Ovary (tissue), 3 donors: Measurements from ENCODE around the gene CDH23.

Source experiments
- CTCF ChIP-seq, 3 donors: fragments of 450-650 bp in 2 of 3; fragments of 200-600 bp in 1 of 3; IDR thresholded peaks; one replicate each; pipeline versions ENCODE4 v1.5.1 to v1.8.0; 2016 to 2022; ENCODE audit warnings: antibody characterized with exemption in 3 of 3, mild to moderate bottlenecking in 1 of 3
- EP300 ChIP-seq: sonication (generic); formaldehyde crosslinking; IDR thresholded peaks from one replicate; pipeline ENCODE4 v1.6.1; 2017; ENCODE audit warnings: antibody characterized with exemption
- POLR2A ChIP-seq: fragments of 450-650 bp; IDR thresholded peaks from one replicate; pipeline ENCODE4 v1.6.1; 2017; ENCODE audit warnings: antibody characterized with exemption, mild to moderate bottlenecking, moderate library complexity
- donor health status: DM: no; HTN: no; CAD: no.

GRCh38 chr10:71431239-71432100 lies 34.8 kb downstream of the CDH23 start:
- TF ChIP-seq POLR2A: no peak
- TF ChIP-seq CTCF (IDR thresholded peaks at IDR 0.05): no peak
- no peak for TF ChIP-seq EP300
